ENCODE data around the gene TREH.

Gene TREH

GRCh38 chr11:118655486-118656190, 23.8 kb downstream of the TREH start:
- FAIRE-seq, result no peak
- no peak for DNase-seq (ENCODE audit: extremely low spot score, insufficient read length, low read depth)

- DNase-seq (ENCODE audit: extremely low spot score, insufficient read length, low read depth) (no peak), FAIRE-seq (no peak)
These were observed 25.6 kb downstream of the TREH start for GRCh38 chr11:118653684-118654390.

GRCh38 chr11:118652681-118653181, 26.7 kb downstream of the TREH start:
- FAIRE-seq (no peak), DNase-seq (ENCODE audit: extremely low spot score, insufficient read length, low read depth) (no peak)

- FAIRE-seq (no peak), DNase-seq (ENCODE audit: extremely low spot score, insufficient read length, low read depth) (no peak)
These were observed 27.6 kb downstream of the TREH start for GRCh38 chr11:118651820-118652219.

GRCh38 chr11:118650366-118650765, 29.1 kb downstream of the TREH start:
- DNase-seq (ENCODE audit: extremely low spot score, insufficient read length, low read depth), result no peak
- FAIRE-seq, result no peak

- DNase-seq (ENCODE audit: extremely low spot score, insufficient read length, low read depth), result no peak
- no peak for FAIRE-seq
These were observed 29.5 kb downstream of the TREH start for GRCh38 chr11:118649941-118650340.

GRCh38 chr11:118648291-118648690, 31.2 kb downstream of the TREH start:
- DNase-seq (ENCODE audit: extremely low spot score, insufficient read length, low read depth) (no peak), FAIRE-seq (no peak)

GRCh38 chr11:118646393-118646792, 33.1 kb downstream of the TREH start:
- DNase-seq (ENCODE audit: extremely low spot score, insufficient read length, low read depth) (no peak), FAIRE-seq (no peak)

GRCh38 chr11:118645066-118645715, 34.3 kb downstream of the TREH start:
- FAIRE-seq, result no peak
- no peak for DNase-seq (ENCODE audit: extremely low spot score, insufficient read length, low read depth)

GRCh38 chr11:118644496-118644895, 35.0 kb downstream of the TREH start:
- DNase-seq (ENCODE audit: extremely low spot score, insufficient read length, low read depth) (no peak), FAIRE-seq (no peak)

- no peak for DNase-seq (ENCODE audit: extremely low spot score, insufficient read length, low read depth)
- FAIRE-seq, result no peak
These were observed 35.5 kb downstream of the TREH start for GRCh38 chr11:118643995-118644345.

GRCh38 chr11:118643142-118643994, 36.1 kb downstream of the TREH start:
- no peak for FAIRE-seq

GRCh38 chr11:118641397-118642019, 37.9 kb downstream of the TREH start:
- no peak for DNase-seq (ENCODE audit: extremely low spot score, insufficient read length, low read depth)
- no peak for FAIRE-seq

More at GRCh38 chr11:118643142-118643994, 36.1 kb downstream of the TREH start:
- DNase-seq (ENCODE audit: extremely low spot score, insufficient read length, low read depth), result no peak

GRCh38 chr11:118640332-118641154, 38.9 kb downstream of the TREH start:
- DNase-seq (ENCODE audit: extremely low spot score, insufficient read length, low read depth), result no peak
- no peak for FAIRE-seq

GRCh38 chr11:118639899-118640298, 39.6 kb downstream of the TREH start:
- no peak for FAIRE-seq

GRCh38 chr11:118638726-118639125, 40.7 kb downstream of the TREH start:
- no peak for DNase-seq (ENCODE audit: extremely low spot score, insufficient read length, low read depth)
- no peak for FAIRE-seq

More at GRCh38 chr11:118639899-118640298, 39.6 kb downstream of the TREH start:
- DNase-seq (ENCODE audit: extremely low spot score, insufficient read length, low read depth), result no peak

GRCh38 chr11:118636569-118637290, 42.7 kb downstream of the TREH start:
- FAIRE-seq (no peak), DNase-seq (ENCODE audit: extremely low spot score, insufficient read length, low read depth) (no peak)

GRCh38 chr11:118635642-118636041, 43.8 kb downstream of the TREH start:
- DNase-seq (ENCODE audit: extremely low spot score, insufficient read length, low read depth) (no peak), FAIRE-seq (no peak)
